ENCODE results near the gene CDHR2. TPM values are rescaled to one million over a fixed set of nuclear protein-coding genes. Genes with fewer than 3 reads are reported as not detected.

The CDHR2 gene
- total and polyA plus RNA-seq, 9 donors = 0.04 to 8.9 (median 0.18) TPM

DNA sequence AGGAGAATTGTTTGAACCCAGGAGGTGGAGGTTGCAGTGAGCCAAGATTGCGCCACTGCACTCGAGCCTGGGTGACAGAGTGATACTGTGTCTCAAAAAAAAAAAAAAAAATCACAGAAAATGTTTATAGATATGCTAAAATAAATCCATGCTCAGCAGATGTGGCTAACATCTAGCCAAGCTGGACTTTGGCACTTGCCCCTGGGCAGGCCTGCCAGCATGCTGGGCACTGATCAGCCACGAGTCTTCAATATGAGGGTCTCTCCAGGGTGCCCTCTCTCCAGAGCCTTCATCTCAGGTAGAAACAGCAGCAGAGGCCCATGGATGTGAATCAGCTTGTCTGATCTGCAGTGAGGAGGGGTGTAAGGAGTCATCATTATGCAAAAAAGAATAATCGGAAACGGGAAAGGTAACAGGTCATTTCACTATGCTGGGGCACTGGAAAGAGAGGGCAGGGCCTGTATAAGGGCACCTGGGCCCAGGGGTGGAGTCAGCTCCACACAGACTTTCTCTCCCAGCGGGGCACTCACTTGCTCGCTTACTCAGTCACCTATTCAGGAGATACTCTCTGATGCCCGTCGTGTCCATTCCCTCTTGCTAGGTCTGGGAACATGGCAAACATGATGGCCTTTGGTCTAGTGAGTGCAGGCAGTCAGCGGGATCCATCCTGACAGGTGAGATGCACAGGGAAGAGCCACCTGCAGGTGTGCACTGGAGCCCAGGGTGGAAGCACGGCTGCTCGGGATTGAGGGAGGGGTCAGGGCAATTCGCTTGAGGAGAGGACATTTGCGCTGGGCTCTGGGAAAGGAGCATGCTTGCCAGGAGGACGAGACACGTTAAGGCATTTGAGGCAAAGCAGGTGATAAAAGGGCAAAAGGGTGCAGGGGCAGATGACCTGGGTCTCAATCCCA, 29.1 kb upstream of the CDHR2 start:
- H3K9me3 ChIP-seq (replicated peaks; ENCODE audit: control insufficient read depth, low read depth, low read length) = no peaks in the 10 kb centered on the region
- H3K36me3 ChIP-seq (ENCODE audit: control insufficient read depth, insufficient read depth, low read length) = no peaks in the 10 kb centered on the region
- 34% methylated on average over 7 of the region's 16 CpGs for WGBS (ENCODE audit: insufficient coverage)
- no peaks in the 10 kb centered on the region for H3K4me1 ChIP-seq (ENCODE audit: control insufficient read depth, insufficient read depth, low read length)
- H3K27me3 ChIP-seq (ENCODE audit: control insufficient read depth, insufficient read depth, low read length) = no peaks in the 10 kb centered on the region
- DNase-seq = no peak
- no peak overlapping the region for H3K4me3 ChIP-seq (ENCODE audit: low read length)
- no peak overlapping the region for H3K27ac ChIP-seq (ENCODE audit: low read length)

DNA sequence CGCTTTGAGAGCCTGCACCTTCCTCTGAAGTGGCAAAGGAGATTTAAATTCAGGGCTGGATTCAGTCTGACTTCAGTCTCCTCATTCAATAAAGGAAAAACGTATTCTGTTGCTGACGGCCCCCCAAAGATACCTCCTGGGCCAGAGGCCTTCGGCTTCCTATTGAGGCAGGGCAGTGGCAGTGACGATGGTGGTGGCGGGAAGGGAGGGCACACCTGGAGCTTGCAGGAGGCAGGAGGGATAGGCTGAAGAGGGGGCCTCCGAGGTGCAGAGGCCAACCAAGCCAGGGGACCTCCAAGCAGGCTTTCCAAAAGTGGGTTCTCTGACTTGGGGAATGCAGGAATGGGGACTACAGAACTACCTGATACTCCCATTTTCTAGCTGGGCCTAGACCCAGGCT, 27.9 kb upstream of the CDHR2 start:
- DNase-seq = no peak
- H3K4me1 ChIP-seq (ENCODE audit: control insufficient read depth, insufficient read depth, low read length) = no peaks in the 10 kb centered on the region
- no peaks in the 10 kb centered on the region for H3K9me3 ChIP-seq (replicated peaks; ENCODE audit: control insufficient read depth, low read depth, low read length)
- H3K36me3 ChIP-seq (ENCODE audit: control insufficient read depth, insufficient read depth, low read length) = no peaks in the 10 kb centered on the region
- H3K27me3 ChIP-seq (ENCODE audit: control insufficient read depth, insufficient read depth, low read length) = no peaks in the 10 kb centered on the region
- H3K27ac ChIP-seq (ENCODE audit: low read length) = no peak overlapping the region
- no peak overlapping the region for H3K4me3 ChIP-seq (ENCODE audit: low read length)
- WGBS (ENCODE audit: insufficient coverage) = 76% methylated on average over 4 of the region's 7 CpGs

DNA sequence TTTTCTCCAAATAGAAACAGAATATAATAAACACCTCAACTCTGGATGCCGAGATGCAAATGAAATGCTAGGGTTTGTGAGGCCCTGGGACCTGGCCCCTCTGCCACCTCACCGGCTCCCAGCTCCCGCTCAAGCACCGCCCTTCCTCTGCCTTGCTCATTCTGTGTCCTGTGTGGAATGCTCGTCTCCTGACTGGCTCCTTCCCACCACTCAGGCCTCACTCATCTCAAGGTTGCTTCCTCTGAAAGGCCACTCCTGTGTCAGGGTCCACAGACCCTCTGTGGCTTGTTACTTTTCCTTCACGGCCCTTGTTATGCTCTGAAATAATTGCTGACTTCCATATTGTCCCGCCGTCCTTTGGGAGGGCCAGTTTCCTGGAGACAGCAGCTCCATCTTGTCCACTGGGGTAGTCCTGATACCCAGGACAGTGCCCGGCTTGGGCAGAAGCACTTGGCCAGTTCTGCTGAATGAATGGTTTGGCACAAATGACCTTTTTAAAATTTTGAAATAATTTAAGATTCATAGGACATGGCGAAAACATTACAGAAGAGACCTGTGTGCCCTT, 27.4 kb upstream of the CDHR2 start:
- WGBS (ENCODE audit: insufficient coverage) = 65% methylated on average over 6 of the region's 10 CpGs
- no peaks in the 10 kb centered on the region for H3K9me3 ChIP-seq (replicated peaks; ENCODE audit: control insufficient read depth, low read depth, low read length)

DNA sequence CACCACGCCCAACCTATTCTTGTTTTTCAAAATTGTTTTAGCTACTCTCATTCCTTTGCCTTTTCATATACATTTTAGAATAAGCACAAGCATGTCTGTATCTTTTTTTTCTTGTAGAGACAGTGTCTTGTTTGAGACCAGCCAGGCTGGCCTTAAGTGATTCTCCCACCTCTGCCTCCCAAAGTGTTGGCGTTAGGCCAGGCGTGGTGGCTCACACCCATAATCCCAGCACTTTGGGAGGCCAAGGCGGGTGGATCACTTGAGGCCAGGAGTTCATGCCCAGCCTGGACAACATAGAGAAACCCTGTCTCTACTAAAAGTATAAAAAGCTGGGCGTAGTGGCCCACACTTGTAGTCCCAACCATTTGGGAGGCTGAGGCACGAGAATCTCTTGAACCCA, 25.0 kb upstream of the CDHR2 start:
- Histone ChIP-seq H3K9me3 (replicated peaks; ENCODE audit: control insufficient read depth, low read depth, low read length) (no peaks in the 10 kb centered on the region), H3K36me3 (ENCODE audit: control insufficient read depth, insufficient read depth, low read length) (peaks cover 20% of the 10 kb centered on the region), H3K27me3 (ENCODE audit: control insufficient read depth, insufficient read depth, low read length) (no peaks in the 10 kb centered on the region), H3K4me3 (ENCODE audit: low read length) (no peak overlapping the region), H3K27ac (ENCODE audit: low read length) (no peak overlapping the region), H3K4me1 (ENCODE audit: control insufficient read depth, insufficient read depth, low read length) (peaks cover 11% of the 10 kb centered on the region)
- WGBS (ENCODE audit: insufficient coverage) = 85% methylated on average over 4 of the region's 6 CpGs
- DNase-seq = no peak

More for the DNA sequence above, 27.4 kb upstream of the CDHR2 start:
- Histone ChIP-seq H3K27me3 (ENCODE audit: control insufficient read depth, insufficient read depth, low read length) (no peaks in the 10 kb centered on the region), H3K4me1 (ENCODE audit: control insufficient read depth, insufficient read depth, low read length) (no peaks in the 10 kb centered on the region), H3K36me3 (ENCODE audit: control insufficient read depth, insufficient read depth, low read length) (no peaks in the 10 kb centered on the region), H3K4me3 (ENCODE audit: low read length) (no peak overlapping the region), H3K27ac (ENCODE audit: low read length) (no peak overlapping the region)
- no peak for DNase-seq

DNA sequence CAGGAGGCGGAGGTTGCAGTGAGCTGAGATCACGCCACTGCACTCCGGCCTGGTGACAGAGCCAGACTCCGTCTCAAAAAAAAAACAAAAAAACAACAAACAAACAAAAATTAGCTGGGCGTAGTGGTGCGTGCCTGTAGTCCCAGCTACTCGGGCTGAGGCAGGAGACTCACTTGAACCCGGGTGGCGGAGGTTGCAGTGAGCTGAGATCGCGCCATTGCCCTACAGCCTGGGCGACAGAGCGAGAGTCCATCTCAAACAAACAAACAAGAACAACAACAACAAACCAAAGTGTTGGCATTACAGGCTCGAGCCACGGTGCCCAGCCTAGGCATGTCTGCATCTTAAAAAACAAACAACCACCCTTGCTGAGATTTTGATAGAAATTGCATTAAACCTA, 24.2 kb upstream of the CDHR2 start:
- H3K27ac ChIP-seq (ENCODE audit: low read length) = no peak overlapping the region
- no peaks in the 10 kb centered on the region for H3K9me3 ChIP-seq (replicated peaks; ENCODE audit: control insufficient read depth, low read depth, low read length)
- no peak overlapping the region for H3K4me3 ChIP-seq (ENCODE audit: low read length)
- peaks cover 28% of the 10 kb centered on the region for H3K36me3 ChIP-seq (ENCODE audit: control insufficient read depth, insufficient read depth, low read length)
- H3K4me1 ChIP-seq (ENCODE audit: control insufficient read depth, insufficient read depth, low read length) = peaks cover 19% of the 10 kb centered on the region
- WGBS (ENCODE audit: insufficient coverage) = 93% methylated on average over 12 of the region's 15 CpGs
- no peak for DNase-seq
- H3K27me3 ChIP-seq (ENCODE audit: control insufficient read depth, insufficient read depth, low read length) = no peaks in the 10 kb centered on the region

DNA sequence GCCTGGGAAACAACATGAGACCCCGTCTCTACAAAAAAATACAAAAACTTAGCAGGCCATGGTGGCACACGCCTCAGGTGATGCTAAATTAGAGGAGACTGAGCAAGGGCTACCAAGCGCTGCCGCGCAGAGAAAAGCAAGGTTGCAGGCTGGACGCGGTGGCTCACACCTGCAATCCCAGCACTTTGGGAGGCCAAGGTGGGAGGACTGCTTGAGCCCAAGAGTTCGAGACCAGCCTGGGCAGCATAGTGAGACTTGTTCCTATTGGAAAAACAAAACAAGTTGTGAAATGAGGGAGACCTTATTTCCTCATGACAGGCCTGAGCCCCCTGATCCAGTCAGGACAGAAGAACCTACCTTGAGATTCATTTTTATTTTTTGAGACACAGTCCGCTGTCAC, 23.5 kb upstream of the CDHR2 start:
- Histone ChIP-seq H3K27me3 (ENCODE audit: control insufficient read depth, insufficient read depth, low read length) (no peaks in the 10 kb centered on the region), H3K9me3 (replicated peaks; ENCODE audit: control insufficient read depth, low read depth, low read length) (no peaks in the 10 kb centered on the region), H3K4me1 (ENCODE audit: control insufficient read depth, insufficient read depth, low read length) (peaks cover 23% of the 10 kb centered on the region), H3K4me3 (ENCODE audit: low read length) (no peak overlapping the region), H3K27ac (ENCODE audit: low read length) (no peak overlapping the region), H3K36me3 (ENCODE audit: control insufficient read depth, insufficient read depth, low read length) (peaks cover 32% of the 10 kb centered on the region)
- no peak for DNase-seq
- 93% methylated on average over 6 of the region's 9 CpGs for WGBS (ENCODE audit: insufficient coverage)

DNA sequence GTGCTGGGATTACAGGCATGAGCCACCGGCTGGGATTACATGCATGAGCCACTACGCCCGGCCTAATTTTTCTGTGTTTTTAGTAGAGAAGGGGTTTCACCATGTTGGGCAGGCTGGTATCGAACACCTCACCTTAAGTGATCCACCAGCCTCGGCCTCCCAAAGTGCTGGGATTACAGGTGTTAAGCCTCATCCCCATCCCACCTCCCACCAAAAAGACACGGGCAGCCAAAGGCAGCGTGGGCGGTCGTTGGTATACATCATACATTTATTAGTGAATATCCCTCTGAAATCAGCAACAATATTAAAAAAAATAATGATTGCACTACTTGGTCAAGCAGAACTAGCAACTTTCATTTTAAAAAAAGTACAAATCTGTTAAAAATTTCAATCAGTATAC, 22.7 kb upstream of the CDHR2 start:
- H3K27ac ChIP-seq (ENCODE audit: low read length) = no peak overlapping the region
- H3K4me1 ChIP-seq (ENCODE audit: control insufficient read depth, insufficient read depth, low read length) = peaks cover 30% of the 10 kb centered on the region
- H3K36me3 ChIP-seq (ENCODE audit: control insufficient read depth, insufficient read depth, low read length) = peaks cover 39% of the 10 kb centered on the region
- 83% methylated on average over 1 of the region's 9 CpGs for WGBS (ENCODE audit: insufficient coverage)
- H3K9me3 ChIP-seq (replicated peaks; ENCODE audit: control insufficient read depth, low read depth, low read length) = no peaks in the 10 kb centered on the region
- no peak overlapping the region for H3K4me3 ChIP-seq (ENCODE audit: low read length)
- H3K27me3 ChIP-seq (ENCODE audit: control insufficient read depth, insufficient read depth, low read length) = no peaks in the 10 kb centered on the region
- no peak for DNase-seq

DNA sequence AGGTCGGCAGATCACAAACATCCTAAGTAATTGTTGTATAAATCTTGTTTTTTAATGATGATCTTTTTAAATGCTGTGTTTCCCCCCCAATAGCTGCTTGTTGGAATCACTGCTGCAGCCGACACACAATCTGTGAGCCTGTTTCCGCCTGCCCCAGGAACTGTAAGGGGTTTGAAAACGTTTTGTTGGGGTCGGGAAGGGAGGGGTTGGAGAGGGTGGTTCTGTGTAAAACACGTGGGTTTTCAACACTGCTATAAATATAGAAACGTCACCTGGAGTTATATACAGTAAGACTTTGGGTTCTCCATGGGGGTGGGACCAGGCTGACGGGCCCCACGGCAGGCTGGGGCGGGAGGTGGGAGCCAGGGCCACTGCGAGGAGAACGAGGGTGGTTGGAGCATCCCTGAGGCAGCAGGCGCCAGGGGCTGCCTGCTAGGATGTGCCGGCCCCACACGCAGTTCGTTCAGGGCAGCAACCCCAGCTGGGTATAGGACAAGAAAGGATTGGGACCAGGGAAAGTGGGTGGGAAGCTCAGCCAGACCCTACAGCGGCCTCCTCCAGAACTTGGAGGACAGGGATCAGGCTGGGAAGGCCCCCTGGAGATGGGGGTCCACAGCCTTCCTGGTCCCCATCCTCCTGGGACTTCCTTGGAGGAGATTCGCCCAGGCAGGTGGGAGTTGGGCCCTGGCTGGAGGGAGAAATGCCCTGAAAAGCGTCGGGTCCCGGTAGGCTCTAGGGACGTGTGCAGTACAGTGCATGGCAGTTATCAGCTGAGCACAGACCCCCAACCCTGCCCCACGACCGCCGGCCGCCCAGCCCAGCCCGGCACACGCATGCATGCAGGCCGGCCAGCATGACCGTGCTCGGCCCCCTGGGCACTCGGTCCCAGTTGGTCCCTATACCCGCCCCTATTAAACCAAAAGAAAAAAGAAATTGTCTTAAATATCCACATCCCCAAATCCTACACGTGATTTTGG, 21.6 kb upstream of the CDHR2 start:
- DNase-seq = no peak
- Histone ChIP-seq H3K27ac (ENCODE audit: low read length) (no peak overlapping the region), H3K4me1 (ENCODE audit: control insufficient read depth, insufficient read depth, low read length) (peaks cover 40% of the 10 kb centered on the region), H3K27me3 (ENCODE audit: control insufficient read depth, insufficient read depth, low read length) (no peaks in the 10 kb centered on the region), H3K9me3 (replicated peaks; ENCODE audit: control insufficient read depth, low read depth, low read length) (no peaks in the 10 kb centered on the region), H3K36me3 (ENCODE audit: control insufficient read depth, insufficient read depth, low read length) (peaks cover 46% of the 10 kb centered on the region), H3K4me3 (ENCODE audit: low read length) (no peak overlapping the region)
- 75% methylated on average over 26 of the region's 34 CpGs for WGBS (ENCODE audit: insufficient coverage)

DNA sequence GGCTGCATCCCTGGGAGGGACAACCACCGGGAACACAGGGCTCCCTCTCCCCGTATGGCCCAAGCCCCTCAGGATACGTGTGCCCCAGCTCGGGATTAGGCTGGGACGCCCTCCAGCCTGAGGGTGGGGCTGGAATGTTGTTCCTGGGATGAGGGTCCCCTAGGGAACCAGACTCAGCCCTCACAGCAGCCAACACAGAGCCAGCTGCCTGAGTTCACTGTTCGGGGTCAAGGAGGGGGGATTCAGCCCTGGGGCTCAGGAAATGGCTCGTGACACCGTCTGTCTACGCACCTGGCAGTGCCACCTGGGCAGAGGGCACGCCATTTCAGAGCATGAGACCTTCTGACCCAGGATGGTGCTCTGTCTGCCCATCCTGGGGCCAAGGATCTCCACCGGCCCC, 20.8 kb upstream of the CDHR2 start:
- peaks cover 48% of the 10 kb centered on the region for H3K4me1 ChIP-seq (ENCODE audit: control insufficient read depth, insufficient read depth, low read length)
- no peak overlapping the region for H3K27ac ChIP-seq (ENCODE audit: low read length)
- peak; percentile 57 for DNase-seq
- 42% methylated on average over 6 of the region's 11 CpGs for whole genome bisulfite sequencing (ENCODE audit: insufficient coverage)
- no peaks in the 10 kb centered on the region for H3K27me3 ChIP-seq (ENCODE audit: control insufficient read depth, insufficient read depth, low read length)
- peaks cover 50% of the 10 kb centered on the region for H3K36me3 ChIP-seq (ENCODE audit: control insufficient read depth, insufficient read depth, low read length)
- H3K4me3 ChIP-seq (ENCODE audit: low read length) = no peak overlapping the region
- no peaks in the 10 kb centered on the region for H3K9me3 ChIP-seq (replicated peaks; ENCODE audit: control insufficient read depth, low read depth, low read length)

DNA sequence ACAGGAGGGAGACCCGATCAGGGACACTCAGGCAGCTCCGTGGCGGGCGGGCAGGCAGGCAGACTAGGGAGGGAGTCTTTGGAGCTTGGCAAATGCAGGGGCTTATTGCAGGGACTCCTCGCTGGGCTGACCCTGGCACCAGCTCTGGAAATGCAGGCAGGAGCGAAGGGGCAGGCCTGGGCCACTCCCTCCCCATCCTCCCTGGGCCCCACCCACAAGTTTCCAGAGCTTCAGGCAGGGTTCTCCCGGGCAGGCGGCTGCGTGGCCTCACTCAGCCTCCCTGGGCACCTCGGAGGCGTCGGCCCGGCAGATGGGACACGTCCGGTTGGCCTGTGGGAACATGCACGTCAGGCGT, 20.4 kb upstream of the CDHR2 start:
- Histone ChIP-seq H3K36me3 (ENCODE audit: control insufficient read depth, insufficient read depth, low read length) (peaks cover 50% of the 10 kb centered on the region), H3K27ac (ENCODE audit: low read length) (no peak overlapping the region), H3K4me1 (ENCODE audit: control insufficient read depth, insufficient read depth, low read length) (peaks cover 52% of the 10 kb centered on the region)

More for the DNA sequence above, 20.4 kb upstream of the CDHR2 start:
- Histone ChIP-seq H3K4me3 (ENCODE audit: low read length) (no peak overlapping the region), H3K27me3 (ENCODE audit: control insufficient read depth, insufficient read depth, low read length) (no peaks in the 10 kb centered on the region), H3K9me3 (replicated peaks; ENCODE audit: control insufficient read depth, low read depth, low read length) (no peaks in the 10 kb centered on the region)
- 36% methylated on average over 13 of the region's 17 CpGs for WGBS (ENCODE audit: insufficient coverage)
- DNase-seq = peak; percentile 25
